Stomach smooth muscle (tissue), 2 donors: ENCODE results near the gene GNB1.

Experiments
- H3K27ac ChIP-seq: one replicate; pipeline ENCODE4 v1.7.0; 2013; ENCODE audit warnings: mild to moderate bottlenecking, low read length, inconsistent platforms
- H3K27me3 ChIP-seq, 2 donors: one replicate each; pipeline ENCODE4 v1.7.0; 2013; ENCODE audit warnings: low read length in 2 of 2; ENCODE audit not compliant: insufficient read depth in 2 of 2, control insufficient read depth in 1 of 2
- H3K36me3 ChIP-seq, 2 donors: one replicate each; pipeline ENCODE4 v1.7.0; 2013; ENCODE audit warnings: low read length in 2 of 2; ENCODE audit not compliant: control insufficient read depth in 2 of 2, insufficient read depth in 2 of 2
- H3K4me1 ChIP-seq: one replicate; pipeline ENCODE4 v1.7.0; 2013; ENCODE audit warnings: low read length; ENCODE audit not compliant: control insufficient read depth, insufficient read depth
- H3K4me3 ChIP-seq, 2 donors: one replicate each; pipeline ENCODE4 v1.7.0; 2013; ENCODE audit warnings: low read length in 2 of 2
- H3K9ac ChIP-seq, 2 donors: one replicate each; pipeline ENCODE4 v1.7.0; 2013; ENCODE audit warnings: low read length in 2 of 2, mild to moderate bottlenecking in 1 of 2
- H3K9me3 ChIP-seq, 2 donors: one replicate each; pipeline ENCODE4 v1.7.0; 2013; ENCODE audit warnings: low read length in 2 of 2; ENCODE audit not compliant: control insufficient read depth in 2 of 2
- donor health status: healthy.
- donor health status: Pancreatic carcinoma.

Gene GNB1

GRCh38 chr1:1906185-1907097 lies 15.6 kb upstream of the GNB1 start:
- H3K27ac ChIP-seq = no peak overlapping the region
- no peaks in the 10 kb centered on the region for H3K27me3 ChIP-seq
- H3K36me3 ChIP-seq = no peaks in the 10 kb centered on the region
- H3K9me3 ChIP-seq = no peaks in the 10 kb centered on the region
- peaks cover 25% of the 10 kb centered on the region for H3K4me1 ChIP-seq
- H3K9ac ChIP-seq = peak overlapping the region in 1 of 2 donors; percentile 13
- H3K4me3 ChIP-seq = peak overlapping the region in 1 of 2 donors; percentile 29

GRCh38 chr1:1903224-1903623 lies 12.3 kb upstream of the GNB1 start:
- H3K27ac ChIP-seq = no peak overlapping the region
- H3K27me3 ChIP-seq = no peaks in the 10 kb centered on the region
- no peaks in the 10 kb centered on the region for H3K36me3 ChIP-seq
- no peak overlapping the region for H3K4me3 ChIP-seq
- H3K4me1 ChIP-seq = peaks cover 16% of the 10 kb centered on the region
- H3K9me3 ChIP-seq = no peaks in the 10 kb centered on the region
- H3K9ac ChIP-seq = no peak overlapping the region

- Histone ChIP-seq H3K27ac (no peak overlapping the region), H3K4me1 (peaks cover 7% of the 10 kb centered on the region), H3K27me3 (no peaks in the 10 kb centered on the region), H3K4me3 (no peak overlapping the region), H3K9ac (no peak overlapping the region), H3K9me3 (no peaks in the 10 kb centered on the region), H3K36me3 (no peaks in the 10 kb centered on the region)
Measured at GRCh38 chr1:1901641-1902294, 10.9 kb upstream of the GNB1 start.

DNA sequence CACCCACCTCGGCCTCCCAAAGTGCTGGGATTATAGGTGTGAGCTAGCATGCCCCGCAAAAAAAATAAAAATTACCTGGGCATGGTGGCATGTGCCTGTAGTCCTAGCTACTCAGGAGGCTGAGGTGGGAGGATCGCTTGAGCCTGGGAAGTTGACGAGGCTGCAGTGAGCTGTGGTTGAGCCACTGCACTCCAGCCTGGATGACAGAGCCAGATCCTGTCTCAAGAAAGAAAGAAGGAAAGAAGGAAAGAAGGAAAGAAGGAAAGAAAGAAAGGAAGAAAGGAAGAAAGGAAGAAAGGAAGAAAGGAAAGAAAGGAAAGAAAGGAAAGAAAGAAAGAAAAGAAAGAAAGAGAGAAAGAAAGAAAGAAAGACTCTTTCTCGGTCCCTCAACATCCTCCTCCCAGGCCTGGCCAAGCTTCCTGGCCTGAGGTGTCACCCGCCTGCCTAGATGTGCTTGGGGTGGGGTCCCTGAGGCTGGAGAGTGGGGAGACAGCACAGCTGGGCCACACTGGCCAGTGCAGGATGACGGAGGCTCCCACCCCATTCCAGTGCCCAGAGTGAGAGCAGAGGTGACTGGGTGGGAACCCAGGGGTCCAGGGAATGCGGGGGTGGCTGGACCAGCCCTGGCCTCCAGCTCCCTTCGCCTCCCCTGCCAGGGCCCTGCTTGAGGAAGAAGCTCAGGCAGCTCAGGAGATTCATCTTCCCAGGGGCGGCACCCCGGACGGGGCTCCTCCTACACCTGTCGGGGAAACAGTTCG lies 10.2 kb upstream of the GNB1 start:
- Histone ChIP-seq H3K27me3 (peaks cover under 1 to 1% of the 10 kb centered on the region in 2 donors), H3K9me3 (no peaks in the 10 kb centered on the region), H3K9ac (no peak overlapping the region), H3K36me3 (no peaks in the 10 kb centered on the region), H3K27ac (no peak overlapping the region), H3K4me3 (no peak overlapping the region), H3K4me1 (peaks cover 2% of the 10 kb centered on the region)

DNA sequence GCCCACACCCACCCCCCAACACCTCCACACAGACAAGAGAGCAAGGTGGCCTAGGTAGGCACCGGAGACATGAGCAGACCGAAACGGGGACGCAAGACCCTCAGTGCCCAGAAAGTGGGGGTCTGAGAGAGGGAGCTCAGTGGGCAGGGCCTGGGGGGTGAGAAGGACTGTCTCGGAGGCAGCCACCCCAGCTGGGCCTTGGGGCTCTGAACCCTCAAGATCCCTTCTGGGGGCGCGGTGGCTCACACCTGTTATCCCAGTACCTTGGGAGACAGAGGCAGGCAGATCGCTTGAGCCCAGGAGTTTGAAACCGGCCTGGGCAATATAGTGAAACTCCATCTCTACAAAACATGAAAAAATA lies 9.1 kb upstream of the GNB1 start:
- Histone ChIP-seq H3K4me1 (peaks cover 3% of the 10 kb centered on the region), H3K36me3 (no peaks in the 10 kb centered on the region), H3K27ac (no peak overlapping the region), H3K9me3 (no peaks in the 10 kb centered on the region), H3K9ac (no peak overlapping the region), H3K4me3 (no peak overlapping the region), H3K27me3 (peaks cover 11 to 12% of the 10 kb centered on the region in 2 donors)

GRCh38 chr1:1899266-1899966 lies 8.5 kb upstream of the GNB1 start:
- no peaks in the 10 kb centered on the region for H3K9me3 ChIP-seq
- H3K27me3 ChIP-seq = peaks cover 13 to 18% of the 10 kb centered on the region in 2 donors
- no peak overlapping the region for H3K4me3 ChIP-seq
- H3K27ac ChIP-seq = no peak overlapping the region
- no peak overlapping the region for H3K9ac ChIP-seq
- H3K4me1 ChIP-seq = peaks cover 8% of the 10 kb centered on the region
- H3K36me3 ChIP-seq = no peaks in the 10 kb centered on the region

DNA sequence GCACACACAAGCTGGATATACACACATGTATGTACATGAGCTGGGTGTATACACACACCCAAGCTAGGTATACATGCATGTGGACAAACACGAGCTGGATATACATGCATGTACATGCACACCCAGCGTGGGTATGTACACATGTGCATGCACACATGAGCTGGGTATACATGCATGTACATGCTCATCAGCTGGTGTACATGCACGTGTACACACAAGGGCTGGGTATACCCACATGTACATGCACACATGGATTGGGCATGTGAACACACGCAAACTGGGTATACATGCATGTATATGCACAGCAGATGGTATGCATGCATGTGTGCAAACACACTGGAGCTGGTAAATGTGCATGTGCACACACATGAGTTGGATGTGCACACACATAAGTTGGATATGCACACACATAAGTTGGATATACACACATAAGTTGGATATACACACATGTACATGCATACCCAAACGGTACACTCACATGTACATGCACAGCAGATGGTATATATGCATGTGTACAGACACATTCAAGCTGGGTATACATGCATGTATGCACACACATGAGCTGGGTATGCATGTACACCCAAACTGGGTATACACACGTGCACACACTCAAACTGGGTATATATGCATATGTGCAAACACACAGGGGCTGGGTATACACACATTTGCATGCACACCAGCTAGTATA lies 7.5 kb upstream of the GNB1 start:
- Histone ChIP-seq H3K27ac (no peak overlapping the region), H3K27me3 (peaks cover 14 to 25% of the 10 kb centered on the region in 2 donors), H3K4me3 (no peak overlapping the region), H3K9me3 (no peaks in the 10 kb centered on the region), H3K9ac (no peak overlapping the region), H3K4me1 (peaks cover 14% of the 10 kb centered on the region), H3K36me3 (no peaks in the 10 kb centered on the region)

DNA sequence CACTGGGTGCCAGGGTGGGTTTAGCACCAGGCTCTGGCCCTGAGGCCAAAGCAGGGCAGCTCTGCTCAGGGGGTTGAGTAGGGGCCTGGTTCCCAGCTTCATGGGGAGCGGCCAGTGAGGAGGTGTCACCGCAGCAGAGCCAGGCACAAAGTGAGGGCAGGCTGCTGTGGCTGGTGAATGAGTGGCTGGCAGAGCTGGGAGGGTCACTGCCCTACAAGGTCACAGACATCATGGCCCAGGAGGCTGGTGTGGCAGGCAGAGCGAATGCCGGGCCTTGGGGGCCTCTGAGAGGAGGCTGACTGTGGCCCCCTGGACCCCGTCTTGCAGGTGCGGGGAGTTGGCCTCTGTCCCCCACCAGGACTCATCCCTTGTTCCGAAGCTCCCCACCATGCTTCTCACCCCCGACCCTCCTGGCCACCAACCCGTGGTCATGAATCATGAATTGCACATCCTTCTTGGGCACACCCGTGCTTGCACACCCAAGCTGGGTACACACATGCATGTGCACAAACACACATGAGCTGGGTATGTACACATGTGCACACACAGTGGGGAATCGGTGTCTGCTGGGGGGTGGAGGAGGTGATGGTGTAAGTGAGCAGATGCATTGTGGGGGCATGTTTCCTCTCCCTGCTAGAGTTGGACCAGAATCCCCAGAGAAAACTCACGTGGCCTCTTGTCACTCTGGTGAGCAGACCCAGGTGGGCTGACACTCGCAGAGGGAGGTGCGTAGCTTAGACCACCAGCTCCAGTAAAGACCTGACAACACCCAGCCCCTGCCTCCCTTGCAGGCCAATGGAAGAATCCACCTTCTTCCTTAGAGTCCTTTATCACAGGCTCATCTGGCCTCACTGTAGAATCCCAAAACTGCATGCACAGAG lies 4.8 kb upstream of the GNB1 start:
- Histone ChIP-seq H3K27me3 (peaks cover 14 to 25% of the 10 kb centered on the region in 2 donors), H3K9ac (no peak overlapping the region), H3K9me3 (no peaks in the 10 kb centered on the region), H3K4me1 (peaks cover 26% of the 10 kb centered on the region), H3K4me3 (no peak overlapping the region), H3K36me3 (no peaks in the 10 kb centered on the region), H3K27ac (no peak overlapping the region)

GRCh38 chr1:1895060-1895418 lies 4.2 kb upstream of the GNB1 start:
- no peaks in the 10 kb centered on the region for H3K36me3 ChIP-seq
- no peak overlapping the region for H3K9ac ChIP-seq
- H3K9me3 ChIP-seq = no peaks in the 10 kb centered on the region
- no peak overlapping the region for H3K4me3 ChIP-seq
- peaks cover 26% of the 10 kb centered on the region for H3K4me1 ChIP-seq
- peaks cover 14 to 25% of the 10 kb centered on the region in 2 donors for H3K27me3 ChIP-seq
- no peak overlapping the region for H3K27ac ChIP-seq
